ENCODE data around the gene ATXN7L3.
"Not testable (repeated sequence)": the region's sequence is repeated elsewhere in the genome, so short reads cannot be mapped to it uniquely, and the experiment has no call there.

Gene ATXN7L3

DNA sequence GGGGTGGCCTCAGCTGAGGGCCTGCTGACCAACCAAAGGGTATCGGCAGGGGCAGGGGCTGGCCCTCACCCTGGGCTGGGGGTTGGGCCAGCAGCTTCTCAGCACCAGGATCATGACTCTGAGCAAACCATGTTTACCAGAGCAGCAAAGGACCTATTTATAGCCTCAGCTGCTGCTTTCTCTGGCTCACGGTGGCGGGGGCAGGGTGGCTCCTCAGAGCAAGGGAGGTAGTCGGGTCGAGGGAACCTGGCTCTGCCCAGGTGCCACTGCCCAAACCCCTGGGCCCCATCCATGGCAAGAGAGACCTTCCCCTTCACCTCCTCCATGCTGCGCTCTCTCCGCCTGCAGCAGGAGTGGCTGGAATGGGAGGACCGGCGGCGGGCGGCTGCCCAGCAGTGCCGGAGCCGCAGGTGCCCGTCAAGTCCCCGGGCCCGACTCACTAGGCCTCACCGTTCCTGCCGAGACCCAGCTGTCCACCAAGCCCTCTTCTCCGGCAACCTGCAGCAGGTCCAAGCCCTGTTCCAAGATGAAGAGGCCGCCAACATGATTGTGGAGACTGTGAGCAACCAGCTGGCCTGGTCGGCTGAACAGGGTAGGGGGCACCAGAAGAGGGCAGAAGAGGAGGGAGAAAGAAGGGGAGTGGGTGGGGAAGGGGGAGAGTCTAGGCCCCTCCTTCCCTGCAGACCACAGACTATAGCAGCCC is 29.0 kb downstream of the ATXN7L3 start, which contains the start of gene ASB16:
ASB16 (plus strand) TSS at position 206 of the 703 bp plus-strand sequence; CDS start at position 292, 86 bp downstream.
- peak; percentile 52 for DNase-seq

DNA sequence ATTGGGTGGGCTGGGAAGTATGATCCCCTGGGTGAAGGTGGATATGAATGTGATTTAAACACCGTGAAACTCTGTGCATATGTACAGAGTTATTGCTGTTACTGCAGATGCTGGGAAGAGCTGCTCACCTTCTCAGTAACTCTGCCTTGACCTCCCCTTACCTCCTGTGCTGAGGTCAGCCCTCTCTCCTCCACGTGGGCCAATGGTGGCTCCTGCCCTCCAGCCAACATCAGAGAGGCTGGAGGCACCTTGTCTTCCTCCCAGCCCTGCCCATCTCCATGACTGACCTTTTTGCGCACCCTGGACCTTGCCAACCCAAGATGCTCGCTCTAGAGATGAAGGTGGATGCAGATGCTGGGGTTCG is 29.6 kb downstream of the ATXN7L3 start:
- DNase-seq, result no peak

DNA sequence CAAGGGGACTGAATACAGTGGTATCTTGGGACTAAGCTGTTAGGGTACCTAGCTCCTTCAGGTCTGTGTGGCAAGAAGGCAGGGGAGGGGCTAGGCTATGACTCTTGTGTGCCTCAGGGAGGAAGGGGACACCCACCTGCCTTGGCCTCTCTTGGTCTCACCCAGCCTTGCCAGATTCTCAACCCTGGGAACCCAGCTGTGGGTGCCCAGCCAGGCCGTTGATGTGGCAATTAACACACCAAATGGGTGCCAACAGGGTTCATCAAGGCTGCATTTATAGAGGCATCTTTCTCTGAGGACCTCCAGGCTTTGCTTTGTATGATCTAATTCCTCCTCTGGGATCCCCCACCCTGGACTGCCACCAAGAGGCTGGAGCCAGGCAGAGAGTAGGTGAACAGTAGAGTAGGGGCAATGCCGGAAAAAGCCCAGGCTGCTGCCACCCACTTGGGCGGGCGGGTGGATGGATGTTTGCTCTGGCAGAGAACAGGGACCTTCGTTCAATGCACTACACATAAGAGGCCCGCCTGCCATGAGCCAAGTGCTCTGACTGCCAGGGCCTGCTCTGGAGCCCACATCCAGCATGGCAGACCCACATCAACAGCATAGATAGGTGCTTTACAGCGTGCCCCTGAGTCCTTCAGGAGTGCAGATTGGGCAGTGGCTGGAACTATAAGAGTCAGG is 32.4 kb downstream of the ATXN7L3 start:
- no peak for DNase-seq

DNA sequence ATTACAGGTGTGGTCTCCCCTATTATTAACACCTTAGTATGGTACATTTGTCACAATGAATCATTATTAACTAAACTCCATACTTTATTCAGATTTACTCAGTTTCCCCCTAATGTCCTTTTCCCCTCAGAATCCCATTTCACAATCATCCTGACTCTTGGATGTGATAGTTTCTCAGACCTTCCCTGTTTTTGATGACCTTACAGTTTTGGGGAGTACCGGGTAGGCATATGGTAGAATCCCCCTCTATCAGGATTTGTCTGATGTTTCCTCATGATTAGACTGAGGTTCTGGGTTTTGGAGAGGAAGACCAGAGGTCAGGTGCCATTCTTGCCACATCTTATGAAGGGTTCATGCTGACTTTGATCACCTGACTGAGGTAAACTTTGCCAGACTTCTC is 35.2 kb downstream of the ATXN7L3 start:
- no peak for DNase-seq

DNA sequence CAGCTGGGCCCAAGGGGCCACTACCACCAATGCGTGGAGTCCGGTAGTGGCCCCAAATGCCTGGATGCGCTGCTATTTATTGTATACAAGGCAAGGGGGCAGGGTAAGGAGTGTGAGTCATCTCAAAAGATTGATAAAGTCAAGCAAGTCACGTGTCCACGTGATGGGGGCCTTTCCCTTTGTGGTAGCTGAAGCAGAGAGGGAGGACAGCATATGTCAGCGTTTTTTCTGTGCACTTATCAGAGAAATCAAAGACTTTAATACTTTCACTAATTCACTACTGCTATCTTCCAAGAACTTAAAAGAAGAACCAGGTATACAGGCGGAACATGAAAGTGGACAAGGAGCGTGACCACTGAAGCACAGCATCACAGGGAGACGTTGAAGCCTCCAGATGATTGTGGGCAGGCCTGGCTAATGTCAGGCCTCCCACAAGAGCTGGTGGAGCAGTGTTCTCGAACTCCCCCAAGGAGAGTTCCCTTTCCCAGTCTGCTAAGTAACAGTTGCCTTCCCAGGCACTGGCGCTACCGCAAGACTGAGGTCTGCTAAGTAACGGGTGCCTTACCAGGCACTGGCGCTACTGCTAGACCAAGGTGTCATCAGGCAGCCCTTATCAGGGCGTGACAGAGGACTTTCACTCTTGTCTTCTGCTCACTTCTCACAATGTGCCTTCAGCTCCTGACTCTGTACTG is 40.0 kb downstream of the ATXN7L3 start:
- no peak for DNase-seq

DNA sequence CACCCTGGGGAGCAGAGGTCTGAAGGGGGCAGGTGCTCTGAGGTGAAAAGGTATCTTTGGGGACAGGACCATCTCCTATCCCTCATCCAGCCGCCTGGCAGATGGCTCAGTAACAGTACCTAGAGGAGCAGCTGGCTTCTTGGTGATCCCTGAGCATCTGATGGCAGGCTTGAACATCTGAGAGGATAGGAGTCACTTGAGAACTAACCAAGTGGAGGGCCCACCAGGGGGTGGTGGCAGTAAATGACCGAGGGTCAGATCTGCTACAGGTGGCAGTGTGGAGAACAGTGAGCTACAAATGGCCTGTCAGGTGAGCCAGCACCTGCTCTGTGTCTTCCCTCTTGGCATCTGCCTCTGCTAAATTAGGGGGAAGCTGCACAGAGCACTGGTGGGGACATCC is 44.2 kb downstream of the ATXN7L3 start:
- peak; percentile 42 for DNase-seq

DNA sequence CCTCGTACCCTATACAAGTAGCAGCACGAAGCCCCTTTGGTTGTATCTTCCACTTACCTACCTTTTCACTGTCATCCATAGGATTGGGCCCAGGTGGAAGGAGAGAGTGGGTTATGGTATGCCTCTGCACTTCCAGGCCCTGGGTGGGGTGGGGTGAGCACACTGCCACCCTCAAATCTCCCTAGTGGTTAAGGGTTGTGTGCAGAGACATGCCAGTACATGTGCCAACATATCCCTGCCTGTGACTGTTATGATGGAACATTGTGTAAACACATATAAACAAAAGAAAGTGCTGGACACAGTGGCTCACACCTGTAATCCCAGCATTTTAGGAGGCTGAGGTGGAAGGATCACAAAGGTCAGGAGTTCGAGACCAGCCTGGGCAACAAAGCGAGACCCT is 46.8 kb downstream of the ATXN7L3 start:
- DNase-seq, result no peak

DNA sequence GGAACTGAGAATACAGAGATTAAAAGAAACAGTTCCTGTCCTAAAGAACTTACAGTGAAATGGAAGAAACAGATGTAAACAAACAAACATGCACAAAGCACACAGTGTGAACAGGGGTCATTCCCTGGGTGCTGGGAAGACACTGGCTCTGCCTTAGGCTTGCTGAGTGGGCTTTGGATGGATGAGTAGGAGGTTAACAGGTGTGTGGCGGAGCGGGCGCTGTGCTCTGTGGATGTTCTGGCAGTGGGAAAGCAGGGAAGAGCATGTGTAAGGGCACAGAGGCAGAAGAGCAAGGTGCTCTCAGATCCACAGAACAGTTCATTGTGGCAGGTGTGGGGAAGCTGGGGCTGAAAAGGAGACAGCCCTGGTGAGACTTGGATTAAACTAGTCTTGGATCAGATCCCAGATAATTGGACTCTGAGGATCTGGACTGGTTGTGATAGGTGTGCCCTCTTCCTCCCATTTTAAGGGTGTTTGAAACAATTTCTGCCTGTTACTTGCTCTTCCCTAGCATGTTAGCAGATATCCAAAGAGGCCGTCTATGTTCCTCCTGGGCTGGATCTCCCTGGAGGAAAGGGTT is 49.8 kb downstream of the ATXN7L3 start:
- no peak for DNase-seq

DNA sequence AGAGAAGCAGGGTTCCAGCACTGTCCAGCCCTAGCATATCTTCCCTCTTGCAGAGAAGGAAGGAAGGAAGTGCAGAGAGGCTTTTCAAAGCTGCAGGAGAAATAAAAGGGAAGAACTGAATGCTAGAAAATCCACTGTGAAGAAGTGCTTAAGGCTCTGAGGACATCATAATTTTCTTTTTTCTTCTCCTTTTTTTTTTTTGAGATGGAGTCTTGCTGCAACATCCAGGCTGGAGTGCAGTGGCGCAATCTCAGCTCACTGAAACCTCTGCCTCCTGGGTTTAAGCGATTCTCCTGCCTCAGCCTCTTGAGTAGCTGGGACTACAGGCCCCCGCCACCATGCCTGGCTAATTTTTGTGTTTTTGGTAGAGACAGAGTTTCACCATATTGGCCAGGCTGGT is 50.6 kb downstream of the ATXN7L3 start:
- DNase-seq, result not testable (repeated sequence)

DNA sequence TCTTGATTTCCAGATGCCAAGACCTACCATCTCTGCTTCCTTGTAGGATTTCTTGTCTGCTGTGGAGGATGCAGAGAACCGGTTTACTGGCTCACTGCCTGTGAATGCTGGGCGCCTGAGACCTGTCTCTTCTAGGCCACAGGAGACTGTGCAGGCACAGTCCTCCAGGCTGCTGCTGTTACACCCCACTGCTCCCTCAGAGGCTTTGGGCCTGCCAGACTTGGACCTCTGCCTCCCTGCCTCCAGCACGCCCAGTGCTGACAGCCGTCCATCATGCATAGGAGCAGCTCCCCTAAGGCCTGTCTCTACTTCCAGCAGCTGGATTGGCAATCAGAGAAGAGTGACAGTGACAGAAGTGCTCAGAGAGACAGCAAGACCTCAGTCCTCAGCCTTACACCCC is 51.9 kb downstream of the ATXN7L3 start:
- DNase-seq, result no peak

DNA sequence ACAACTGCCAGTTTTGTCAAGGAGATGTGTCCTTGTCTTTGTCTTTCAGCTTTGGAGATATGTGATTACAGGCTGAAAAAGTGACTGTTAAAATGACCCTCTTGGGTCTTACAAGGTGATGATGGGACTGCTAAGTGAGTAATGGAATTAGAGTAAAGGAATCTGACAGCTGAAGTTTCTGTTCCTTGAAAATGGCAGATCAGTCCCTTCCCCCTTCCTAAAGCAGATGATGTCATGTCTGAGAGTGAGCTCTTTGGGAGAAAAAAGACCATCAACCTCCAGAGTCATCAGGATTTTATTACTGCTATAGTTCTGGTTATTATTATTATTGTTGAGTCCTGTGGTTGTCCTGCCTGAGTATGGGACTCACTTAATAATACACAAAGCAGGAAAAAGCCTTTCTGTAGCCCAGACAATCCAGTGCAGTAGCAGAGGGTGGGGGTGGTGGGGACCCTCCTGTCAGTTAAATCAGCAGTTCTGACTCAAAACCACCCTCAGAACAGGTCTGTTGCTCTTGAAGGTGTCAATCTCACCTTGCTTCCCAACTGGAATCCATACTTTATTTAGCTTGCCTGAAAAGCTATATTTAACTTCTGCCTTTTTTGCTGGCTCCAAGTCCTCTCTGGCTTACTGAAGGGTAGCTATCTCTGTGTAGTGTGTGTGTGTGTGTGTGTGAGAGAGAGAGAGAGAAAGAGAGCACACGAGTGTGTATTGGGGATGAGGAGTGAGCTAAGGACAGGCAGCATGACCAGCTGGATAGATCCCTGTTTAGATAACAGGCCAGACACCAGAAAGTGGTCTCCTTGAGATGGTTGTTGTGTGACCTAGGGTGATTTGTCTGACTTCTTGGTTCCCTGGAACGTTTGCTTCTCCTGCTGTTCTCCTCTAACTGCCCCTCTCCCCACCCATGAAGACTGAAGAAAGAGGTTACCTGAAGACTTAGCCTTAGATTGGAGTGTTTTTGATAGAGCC is 53.0 kb downstream of the ATXN7L3 start:
- DNase-seq, result no peak

DNA sequence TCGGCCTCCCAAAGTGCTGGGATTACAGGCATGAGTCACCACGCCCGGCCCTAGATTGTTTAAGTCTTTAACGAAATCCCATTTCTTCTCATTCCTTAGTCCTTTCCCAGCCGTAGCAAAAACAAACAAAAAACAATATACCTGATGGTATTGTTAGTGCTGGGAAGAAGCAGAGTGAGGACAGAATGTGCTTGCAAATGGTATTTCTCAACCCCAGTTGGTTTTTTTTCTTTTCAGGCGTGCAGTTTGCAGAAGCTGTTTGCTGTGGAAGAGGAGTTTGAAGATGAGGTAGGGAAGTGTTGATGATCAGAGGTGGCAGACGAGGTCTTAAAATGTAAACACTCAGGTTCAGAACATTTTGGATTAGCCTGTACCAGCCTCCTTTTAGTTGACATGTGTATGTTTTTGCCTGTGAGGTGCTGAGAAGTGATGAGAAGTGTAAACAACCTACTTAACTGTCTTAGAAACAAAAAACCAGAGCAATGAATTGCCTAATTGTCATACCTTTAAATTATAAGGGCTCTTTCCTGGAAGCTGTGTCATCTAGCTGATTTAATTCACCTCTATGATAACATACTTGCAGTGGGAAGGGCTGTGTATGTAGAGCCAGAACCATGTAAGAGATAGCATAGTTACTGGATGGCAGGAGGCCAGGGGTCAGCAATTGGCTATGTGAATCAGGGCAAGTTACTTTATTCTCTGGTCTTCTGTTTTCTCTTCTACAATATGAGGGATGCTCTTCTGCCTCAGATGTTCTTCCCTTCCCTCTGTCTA is 54.5 kb downstream of the ATXN7L3 start:
- DNase-seq, result no peak

DNA sequence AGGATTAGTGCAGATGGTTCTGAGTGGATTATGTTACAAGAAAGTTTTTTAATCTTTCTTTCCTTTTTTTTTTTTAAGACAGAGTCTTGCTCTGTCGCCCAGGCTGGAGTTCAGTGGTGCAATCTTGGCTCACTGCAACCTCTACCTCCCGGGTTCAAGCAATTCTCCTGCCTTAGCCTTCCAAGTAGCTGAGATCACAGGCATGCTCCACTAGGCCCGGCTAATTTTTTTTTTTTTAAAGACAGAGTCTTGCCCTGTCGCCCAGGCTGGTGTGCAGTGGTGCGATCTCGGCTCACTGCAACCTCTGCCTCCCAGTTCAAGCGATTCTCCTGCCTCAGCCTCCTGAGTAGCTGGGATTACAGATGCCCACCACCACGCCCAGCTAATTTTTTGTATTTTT is 55.8 kb downstream of the ATXN7L3 start:
- not testable (repeated sequence) for DNase-seq
